ENCODE results near the gene BCCIP.

The BCCIP gene

GRCh38 chr10:125801574-125801973 is 21.8 kb upstream of the BCCIP start:
- H3K9me3 Mint-ChIP-seq = no peaks in the 10 kb centered on the region
- no peak overlapping the region for H3K4me3 Mint-ChIP-seq
- no peak overlapping the region for H3K27ac Mint-ChIP-seq
- peaks cover 38% of the 10 kb centered on the region for H3K36me3 Mint-ChIP-seq (ENCODE audit: low read depth)
- no peaks in the 10 kb centered on the region for H3K27me3 Mint-ChIP-seq (ENCODE audit: low read depth)
- peaks cover 4% of the 10 kb centered on the region for H3K4me1 Mint-ChIP-seq
- TF ChIP-seq, protein P1, sequence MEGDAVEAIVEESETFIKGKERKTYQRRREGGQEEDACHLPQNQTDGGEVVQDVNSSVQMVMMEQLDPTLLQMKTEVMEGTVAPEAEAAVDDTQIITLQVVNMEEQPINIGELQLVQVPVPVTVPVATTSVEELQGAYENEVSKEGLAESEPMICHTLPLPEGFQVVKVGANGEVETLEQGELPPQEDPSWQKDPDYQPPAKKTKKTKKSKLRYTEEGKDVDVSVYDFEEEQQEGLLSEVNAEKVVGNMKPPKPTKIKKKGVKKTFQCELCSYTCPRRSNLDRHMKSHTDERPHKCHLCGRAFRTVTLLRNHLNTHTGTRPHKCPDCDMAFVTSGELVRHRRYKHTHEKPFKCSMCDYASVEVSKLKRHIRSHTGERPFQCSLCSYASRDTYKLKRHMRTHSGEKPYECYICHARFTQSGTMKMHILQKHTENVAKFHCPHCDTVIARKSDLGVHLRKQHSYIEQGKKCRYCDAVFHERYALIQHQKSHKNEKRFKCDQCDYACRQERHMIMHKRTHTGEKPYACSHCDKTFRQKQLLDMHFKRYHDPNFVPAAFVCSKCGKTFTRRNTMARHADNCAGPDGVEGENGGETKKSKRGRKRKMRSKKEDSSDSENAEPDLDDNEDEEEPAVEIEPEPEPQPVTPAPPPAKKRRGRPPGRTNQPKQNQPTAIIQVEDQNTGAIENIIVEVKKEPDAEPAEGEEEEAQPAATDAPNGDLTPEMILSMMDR (IDR thresholded peaks at IDR 0.05; ENCODE audit: unreplicated experiment in 3 of 3) = no peak

- Mint-ChIP-seq H3K36me3 (ENCODE audit: low read depth) (peaks cover 41% of the 10 kb centered on the region), H3K4me3 (no peak overlapping the region), H3K27ac (no peak overlapping the region), H3K27me3 (ENCODE audit: low read depth) (no peaks in the 10 kb centered on the region), H3K9me3 (no peaks in the 10 kb centered on the region), H3K4me1 (peaks cover 4% of the 10 kb centered on the region)
- TF ChIP-seq, protein P1 (IDR thresholded peaks at IDR 0.05; ENCODE audit: unreplicated experiment in 3 of 3) = no peak
Observed at GRCh38 chr10:125802131-125802530, 21.2 kb upstream of the BCCIP start.

DNA sequence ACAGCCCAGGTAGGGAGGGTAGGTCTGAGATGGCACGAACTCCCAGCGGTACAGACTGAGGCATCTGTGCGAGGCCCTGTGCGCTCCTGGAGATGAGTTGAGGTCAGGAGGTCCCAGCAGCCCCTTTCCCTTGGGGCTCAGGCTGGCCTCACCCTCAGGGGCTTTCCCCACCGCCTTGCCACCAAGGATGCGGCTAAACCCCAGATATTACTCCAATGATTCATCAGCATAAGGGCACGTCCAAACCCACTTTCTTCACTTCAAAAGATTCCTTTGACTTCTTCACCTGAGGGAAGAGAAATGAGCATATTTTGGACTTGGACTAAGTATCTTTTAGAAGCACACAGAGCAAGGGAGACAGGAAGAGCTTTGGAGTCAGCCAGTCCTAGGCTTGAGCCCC is 20.6 kb upstream of the BCCIP start:
- TF ChIP-seq, protein P1 (IDR thresholded peaks at IDR 0.05; ENCODE audit: unreplicated experiment in 3 of 3) = no peak
- Mint-ChIP-seq H3K36me3 (ENCODE audit: low read depth) (peaks cover 43% of the 10 kb centered on the region), H3K27ac (no peak overlapping the region), H3K4me1 (peaks cover 4% of the 10 kb centered on the region), H3K9me3 (no peaks in the 10 kb centered on the region), H3K4me3 (no peak overlapping the region), H3K27me3 (ENCODE audit: low read depth) (no peaks in the 10 kb centered on the region)

GRCh38 chr10:125808047-125808446 is 15.3 kb upstream of the BCCIP start:
- no peaks in the 10 kb centered on the region for H3K27me3 Mint-ChIP-seq (ENCODE audit: low read depth)
- no peak overlapping the region for H3K27ac Mint-ChIP-seq
- no peak overlapping the region for H3K4me3 Mint-ChIP-seq
- H3K9me3 Mint-ChIP-seq = no peaks in the 10 kb centered on the region
- TF ChIP-seq, protein P1 (IDR thresholded peaks at IDR 0.05; ENCODE audit: unreplicated experiment in 3 of 3) = no peak
- H3K4me1 Mint-ChIP-seq = peaks cover 4% of the 10 kb centered on the region
- peaks cover 50% of the 10 kb centered on the region for H3K36me3 Mint-ChIP-seq (ENCODE audit: low read depth)

DNA sequence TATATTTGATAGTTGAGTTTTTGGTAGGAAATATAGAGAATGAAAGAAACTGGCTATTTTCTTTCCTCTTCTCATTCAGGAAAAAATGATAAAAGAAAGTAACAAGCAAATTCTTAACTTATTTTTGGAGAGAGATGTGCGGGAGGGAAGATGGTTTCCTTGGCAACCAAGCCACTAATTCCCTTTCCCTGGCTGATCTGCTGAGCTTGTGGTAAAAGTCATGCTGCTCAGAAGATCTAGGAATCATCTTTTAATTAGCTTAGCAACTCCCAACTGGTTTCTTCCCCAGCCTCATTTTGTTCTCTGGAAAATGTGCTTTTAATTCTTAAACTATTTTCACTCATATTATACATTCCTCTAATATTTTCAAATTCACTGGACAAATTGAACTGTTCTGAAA is 12.1 kb upstream of the BCCIP start:
- Mint-ChIP-seq H3K9me3 (no peaks in the 10 kb centered on the region), H3K36me3 (ENCODE audit: low read depth) (peaks cover 61% of the 10 kb centered on the region), H3K27me3 (ENCODE audit: low read depth) (no peaks in the 10 kb centered on the region), H3K27ac (peak overlapping the region in 2 of 3 experiments; percentile 53 to 79), H3K4me1 (peaks cover 23% of the 10 kb centered on the region), H3K4me3 (no peak overlapping the region)
- TF ChIP-seq, protein P1 (IDR thresholded peaks at IDR 0.05; ENCODE audit: unreplicated experiment in 3 of 3) = no peak

DNA sequence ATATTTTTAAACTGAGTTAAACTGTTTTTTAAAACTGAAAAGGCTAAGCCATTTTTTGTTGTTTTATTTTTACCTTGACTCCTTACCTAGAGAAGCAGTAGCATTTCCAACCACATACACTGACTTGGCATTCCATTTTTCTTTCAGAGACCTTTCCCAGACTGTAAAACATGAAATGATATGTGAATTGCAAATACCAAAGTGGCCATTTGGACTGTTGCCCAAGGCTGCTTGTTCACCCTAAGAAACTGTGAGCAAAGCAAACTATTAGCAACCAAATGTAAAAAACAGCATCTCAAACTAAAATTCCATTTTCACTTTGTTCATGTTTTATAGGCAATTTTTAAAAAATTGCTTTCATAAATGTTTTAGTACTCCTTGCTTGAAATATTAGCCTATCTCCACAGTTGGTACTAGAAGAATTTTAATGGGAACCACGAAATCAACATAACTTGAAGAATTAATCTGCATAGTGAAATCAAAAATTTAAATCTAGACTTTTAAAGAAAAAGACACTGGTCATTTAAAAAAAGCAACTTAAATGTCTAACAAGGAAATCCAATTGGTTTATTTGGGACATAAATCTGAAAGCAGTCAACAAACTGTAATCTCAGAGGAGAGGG is 11.1 kb upstream of the BCCIP start:
- no peak overlapping the region for H3K4me3 Mint-ChIP-seq
- H3K9me3 Mint-ChIP-seq = no peaks in the 10 kb centered on the region
- TF ChIP-seq, protein P1 (IDR thresholded peaks at IDR 0.05; ENCODE audit: unreplicated experiment in 3 of 3) = no peak
- peaks cover 24% of the 10 kb centered on the region for H3K4me1 Mint-ChIP-seq
- H3K27ac Mint-ChIP-seq = peak overlapping the region in 1 of 3 experiments; percentile 46
- no peaks in the 10 kb centered on the region for H3K27me3 Mint-ChIP-seq (ENCODE audit: low read depth)
- H3K36me3 Mint-ChIP-seq (ENCODE audit: low read depth) = peaks cover 52% of the 10 kb centered on the region

All from nephron (organoid).